Measurements from ENCODE around the gene OR5D13. TPM values are rescaled to one million over a fixed set of nuclear protein-coding genes. Genes with fewer than 3 reads are reported as not detected.

OR5D13 gene, protein sequence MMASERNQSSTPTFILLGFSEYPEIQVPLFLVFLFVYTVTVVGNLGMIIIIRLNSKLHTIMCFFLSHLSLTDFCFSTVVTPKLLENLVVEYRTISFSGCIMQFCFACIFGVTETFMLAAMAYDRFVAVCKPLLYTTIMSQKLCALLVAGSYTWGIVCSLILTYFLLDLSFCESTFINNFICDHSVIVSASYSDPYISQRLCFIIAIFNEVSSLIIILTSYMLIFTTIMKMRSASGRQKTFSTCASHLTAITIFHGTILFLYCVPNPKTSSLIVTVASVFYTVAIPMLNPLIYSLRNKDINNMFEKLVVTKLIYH
- not detected for total RNA-seq

GRCh38 chr11:55773138-55773537 lies at the start of gene OR5D13:
Gene OR5D13 (plus strand): TSS chr11:55773438. CDS start chr11:55773438, 0 bp downstream.

DNA sequence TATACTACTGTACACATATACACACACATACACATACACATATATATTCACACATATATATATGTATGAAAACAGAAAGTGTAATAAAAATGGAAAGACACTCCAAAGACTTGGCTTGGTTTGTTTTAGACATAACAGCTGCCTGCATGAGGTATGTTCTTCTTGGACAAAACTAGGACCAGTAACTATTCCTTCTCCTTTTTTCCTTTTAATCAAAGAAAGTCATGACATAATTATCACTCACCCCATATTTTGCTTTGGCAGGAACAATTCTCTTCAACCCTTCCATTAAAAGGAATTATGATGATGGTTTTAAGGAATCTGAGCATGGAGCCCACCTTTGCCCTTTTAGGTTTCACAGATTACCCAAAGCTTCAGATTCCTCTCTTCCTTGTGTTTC lies 22.0 kb downstream of the OR5D13 start, which contains the start of gene OR5D14:
TSS of gene OR5D14 (plus strand) at position 301 of the 400 bp plus-strand sequence. CDS start at position 301, 0 bp downstream.

GRCh38 chr11:55811067-55811466 lies 37.8 kb downstream of the OR5D13 start, which contains the start of gene OR5L1:
Gene OR5L1 (plus strand): TSS chr11:55811367. CDS start chr11:55811467, 100 bp downstream.

DNA sequence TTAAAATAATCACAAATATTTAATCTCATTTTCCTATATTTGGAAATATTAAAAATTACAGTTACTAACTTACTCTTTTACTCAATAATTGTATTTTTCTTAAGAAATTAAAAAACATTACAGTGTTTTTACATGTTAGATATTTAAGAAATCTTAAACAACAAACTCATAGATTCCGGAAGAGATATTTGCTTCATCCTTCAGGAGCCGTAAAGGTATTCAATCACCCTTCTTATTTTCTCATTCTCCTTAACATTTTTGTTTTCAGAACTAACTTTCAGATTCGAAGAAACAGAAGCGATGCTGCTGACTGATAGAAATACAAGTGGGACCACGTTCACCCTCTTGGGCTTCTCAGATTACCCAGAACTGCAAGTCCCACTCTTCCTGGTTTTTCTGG lies 46.1 kb downstream of the OR5D13 start, which contains the start of gene OR5D18:
TSS of gene OR5D18 (plus strand) at position 301 of the 400 bp plus-strand sequence. CDS start at position 301, 0 bp downstream.

Other genes with a start within 250 kb of the OR5D13 start
- not detected for gene OR4C15, start 219.0 kb upstream of the OR5D13 start, total RNA-seq
- gene OR4C16, start 201.3 kb upstream of the OR5D13 start, total RNA-seq, result not detected
- not detected for gene OR4C11, start 165.8 kb upstream of the OR5D13 start, total RNA-seq
- not detected for gene OR4P4, start 138.3 kb upstream of the OR5D13 start, total RNA-seq
- not detected for gene OR4S2, start 125.1 kb upstream of the OR5D13 start, total RNA-seq
- gene OR4C6, start 111.2 kb upstream of the OR5D13 start, total RNA-seq, result not detected
- not detected for gene OR5D14, start 22.1 kb downstream of the OR5D13 start, total RNA-seq
- gene OR5L1, start 37.9 kb downstream of the OR5D13 start, total RNA-seq, result not detected
- gene OR5D18, start 46.2 kb downstream of the OR5D13 start, total RNA-seq, result not detected
- not detected for gene OR5L2, start 53.8 kb downstream of the OR5D13 start, total RNA-seq
- gene OR5D16, start 65.3 kb downstream of the OR5D13 start, total RNA-seq, result not detected
- gene TRIM51, start 109.9 kb downstream of the OR5D13 start, total RNA-seq, result not detected
- gene OR5W2, start 141.1 kb downstream of the OR5D13 start, total RNA-seq, result not detected
- gene OR5I1, start 163.0 kb downstream of the OR5D13 start, total RNA-seq, result not detected
- not detected for gene OR10AG1, start 196.5 kb downstream of the OR5D13 start, total RNA-seq
- gene OR5F1, start 221.2 kb downstream of the OR5D13 start, total RNA-seq, result not detected

Data from parietal lobe (tissue), 1 donor.